ENCODE measurements around the gene PCDH1. TPM values are rescaled to one million over a fixed set of nuclear protein-coding genes. Genes with fewer than 3 reads are reported as not detected.

PCDH1 gene
- total RNA-seq, 1 experiment from 2014 or later, result 0.45 TPM

GRCh38 chr5:141879941-141880738 lies 1.9 kb upstream of the PCDH1 start:
- no peaks in the 10 kb centered on the region for H3K9me3 ChIP-seq (ENCODE audit: low read depth, low read length, poor library complexity, severe bottlenecking)
- ChIA-PET CTCF (interaction anchor here (1.8 to 3.7 kb wide), 5 partner anchors 81 to 216 kb away, joined by 9 to 42 read pairs (median 14); no protein-coding TSS in a partner anchor), POLR2A (ENCODE audit: low non-redundant PET) (no interaction called here)
- H3K4me3 ChIP-seq (ENCODE audit: low read depth, low read length, poor library complexity, severe bottlenecking), result no peak overlapping the region
- H3K27ac ChIP-seq (ENCODE audit: low read depth, low read length, poor library complexity, severe bottlenecking), result no peak overlapping the region
- no peak for DNase-seq (ENCODE audit: low spot score)
- H3K4me1 ChIP-seq (ENCODE audit: insufficient read depth, low read length, poor library complexity, severe bottlenecking), result peaks cover 32% of the 10 kb centered on the region
- no TSS peak for BruUV-seq (replicated peaks)
- intact Hi-C loops (cut with micrococcal nuclease; ENCODE audit: unreplicated experiment), result loop anchor here (1.0 to 10.0 kb wide), 4 partner anchors 178 to 288 kb away; no protein-coding TSS in a partner anchor
- TF ChIP-seq, protein P1, sequence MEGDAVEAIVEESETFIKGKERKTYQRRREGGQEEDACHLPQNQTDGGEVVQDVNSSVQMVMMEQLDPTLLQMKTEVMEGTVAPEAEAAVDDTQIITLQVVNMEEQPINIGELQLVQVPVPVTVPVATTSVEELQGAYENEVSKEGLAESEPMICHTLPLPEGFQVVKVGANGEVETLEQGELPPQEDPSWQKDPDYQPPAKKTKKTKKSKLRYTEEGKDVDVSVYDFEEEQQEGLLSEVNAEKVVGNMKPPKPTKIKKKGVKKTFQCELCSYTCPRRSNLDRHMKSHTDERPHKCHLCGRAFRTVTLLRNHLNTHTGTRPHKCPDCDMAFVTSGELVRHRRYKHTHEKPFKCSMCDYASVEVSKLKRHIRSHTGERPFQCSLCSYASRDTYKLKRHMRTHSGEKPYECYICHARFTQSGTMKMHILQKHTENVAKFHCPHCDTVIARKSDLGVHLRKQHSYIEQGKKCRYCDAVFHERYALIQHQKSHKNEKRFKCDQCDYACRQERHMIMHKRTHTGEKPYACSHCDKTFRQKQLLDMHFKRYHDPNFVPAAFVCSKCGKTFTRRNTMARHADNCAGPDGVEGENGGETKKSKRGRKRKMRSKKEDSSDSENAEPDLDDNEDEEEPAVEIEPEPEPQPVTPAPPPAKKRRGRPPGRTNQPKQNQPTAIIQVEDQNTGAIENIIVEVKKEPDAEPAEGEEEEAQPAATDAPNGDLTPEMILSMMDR (conservative IDR thresholded peaks at IDR 0.05; ENCODE audit: low read depth, low read length), result no peak
- TF ChIP-seq EZH2 (IDR thresholded peaks at IDR 0.05; ENCODE audit: borderline replicate concordance, low read depth, low read length, poor library complexity, severe bottlenecking), result no peak
- H3K36me3 ChIP-seq (ENCODE audit: insufficient read depth, low read length, poor library complexity, severe bottlenecking), result no peaks in the 10 kb centered on the region
- H3K27me3 ChIP-seq (replicated peaks; ENCODE audit: insufficient read depth, low read depth, low read length, poor library complexity), result peaks cover 79% of the 10 kb centered on the region

GRCh38 chr5:141879426-141879759 lies 1.2 kb upstream of the PCDH1 start:
- TF ChIP-seq EZH2 (IDR thresholded peaks at IDR 0.05; ENCODE audit: borderline replicate concordance, low read depth, low read length, poor library complexity, severe bottlenecking), result no peak
- TF ChIP-seq, protein P1 (conservative IDR thresholded peaks at IDR 0.05; ENCODE audit: low read depth, low read length), result no peak
- Histone ChIP-seq H3K9me3 (ENCODE audit: low read depth, low read length, poor library complexity, severe bottlenecking) (no peaks in the 10 kb centered on the region), H3K4me3 (ENCODE audit: low read depth, low read length, poor library complexity, severe bottlenecking) (no peak overlapping the region), H3K4me1 (ENCODE audit: insufficient read depth, low read length, poor library complexity, severe bottlenecking) (peaks cover 32% of the 10 kb centered on the region), H3K36me3 (ENCODE audit: insufficient read depth, low read length, poor library complexity, severe bottlenecking) (no peaks in the 10 kb centered on the region), H3K27me3 (replicated peaks; ENCODE audit: insufficient read depth, low read depth, low read length, poor library complexity) (peaks cover 79% of the 10 kb centered on the region), H3K27ac (ENCODE audit: low read depth, low read length, poor library complexity, severe bottlenecking) (no peak overlapping the region)
- BruUV-seq (replicated peaks), result no TSS peak
- ChIA-PET CTCF (interaction anchor here (0.6 to 3.7 kb wide), 21 partner anchors 10 to 1476 kb away, joined by 3 to 42 read pairs (median 4); partner anchors contain the start of gene PCDHB14), POLR2A (ENCODE audit: low non-redundant PET) (interaction anchor here (0.6 kb wide), 1 partner anchor 600 kb away, joined by 5 read pairs; no protein-coding TSS in a partner anchor)
- no peak for DNase-seq (ENCODE audit: low spot score)
- intact Hi-C loops (cut with micrococcal nuclease; ENCODE audit: unreplicated experiment), result loop anchor here (1.0 to 5.0 kb wide), 3 partner anchors 177 to 287 kb away; no protein-coding TSS in a partner anchor

- intact Hi-C loops (cut with micrococcal nuclease; ENCODE audit: unreplicated experiment), result loop anchor here (1.0 to 5.0 kb wide), 3 partner anchors 177 to 287 kb away; no protein-coding TSS in a partner anchor
- Histone ChIP-seq H3K36me3 (ENCODE audit: insufficient read depth, low read length, poor library complexity, severe bottlenecking) (no peaks in the 10 kb centered on the region), H3K9me3 (ENCODE audit: low read depth, low read length, poor library complexity, severe bottlenecking) (no peaks in the 10 kb centered on the region), H3K27ac (ENCODE audit: low read depth, low read length, poor library complexity, severe bottlenecking) (no peak overlapping the region), H3K27me3 (replicated peaks; ENCODE audit: insufficient read depth, low read depth, low read length, poor library complexity) (peaks cover 79% of the 10 kb centered on the region), H3K4me1 (ENCODE audit: insufficient read depth, low read length, poor library complexity, severe bottlenecking) (peaks cover 32% of the 10 kb centered on the region), H3K4me3 (ENCODE audit: low read depth, low read length, poor library complexity, severe bottlenecking) (peak overlapping the region; percentile 35)
- ChIA-PET POLR2A (ENCODE audit: low non-redundant PET) (interaction anchor here (0.6 kb wide), 1 partner anchor 599 kb away, joined by 5 read pairs; no protein-coding TSS in a partner anchor), CTCF (interaction anchor here (0.6 to 3.7 kb wide), 25 partner anchors 11 to 1476 kb away, joined by 3 to 42 read pairs (median 4); partner anchors contain the start of genes PCDHB14 and RNF14)
- TF ChIP-seq EZH2 (IDR thresholded peaks at IDR 0.05; ENCODE audit: borderline replicate concordance, low read depth, low read length, poor library complexity, severe bottlenecking), result no peak
- TF ChIP-seq, protein P1 (conservative IDR thresholded peaks at IDR 0.05; ENCODE audit: low read depth, low read length), result peak; percentile 98
- DNase-seq (ENCODE audit: low spot score), result peak; percentile 95
- BruUV-seq (replicated peaks), result no TSS peak
These were observed 658 bp upstream of the PCDH1 start for GRCh38 chr5:141878711-141879425.

Data from A673 (cell line).